Psoas muscle (tissue), 8 donors: ENCODE data around the gene EFTUD2. TPM values are rescaled to one million over a fixed set of nuclear protein-coding genes. Genes with fewer than 3 reads are reported as not detected.

Source experiments
- ATAC-seq, 4 donors: fragments of 200-7000 bp; cut with Tn5 transposase; one replicate each; pipeline ENCODE4 v1.9.1; 2020; ENCODE audit warnings: moderate library complexity in 3 of 4, mild to moderate bottlenecking in 2 of 4
- DNase-seq, 2 donors: peaks; one replicate each; pipeline ENCODE4 v3.0.0-alpha.2; 2020
- H3K27ac ChIP-seq: fragments of 200-600 bp; one replicate; pipeline ENCODE4 v1.8.0; 2022
- H3K27me3 ChIP-seq, 3 donors: fragments of 200-600 bp in 1 of 3; one replicate each; pipeline versions ENCODE4 v1.6.1 to v1.8.0; 2013 to 2022; ENCODE audit warnings: low read length in 2 of 3, mild to moderate bottlenecking in 2 of 3, moderate library complexity in 1 of 3; ENCODE audit not compliant: insufficient read depth in 3 of 3
- H3K36me3 ChIP-seq, 2 donors: fragments of 200-600 bp in 1 of 2; one replicate each; pipeline versions ENCODE4 v1.6.1 to v1.8.0; 2013 to 2022; ENCODE audit warnings: low read depth in 1 of 2, mild to moderate bottlenecking in 1 of 2, moderate library complexity in 1 of 2; ENCODE audit not compliant: insufficient read depth in 1 of 2
- H3K4me1 ChIP-seq: fragments of 200-600 bp; one replicate; pipeline ENCODE4 v1.8.0; 2022
- H3K4me3 ChIP-seq: fragments of 200-600 bp; one replicate; pipeline ENCODE4 v1.8.0; 2022; ENCODE audit warnings: mild to moderate bottlenecking
- H3K9me3 ChIP-seq: fragments of 200-600 bp; one replicate; pipeline ENCODE4 v1.8.0; 2022
- CTCF ChIP-seq: fragments of 200-600 bp; IDR thresholded peaks from one replicate; pipeline ENCODE4 v1.8.0; 2022; ENCODE audit warnings: antibody characterized with exemption
- WGBS, 3 donors: extraction: QIAGEN DNeasy Blood & Tissue Kit; methylation state at CpG; one replicate each; pipeline versions ENCODE4 v1.1.6 to v1.1.7; 2013; 5-methylcytosine and 5-hydroxymethylcytosine counted together
- intact Hi-C, 2 donors: fragments of 100-400 bp; cut with DNase I; formaldehyde crosslinking; loops; one replicate each; pipeline versions ENCODE4 v1.11.0 to v1.14.2; 2022
- polyA plus RNA-seq, 3 donors: library from polyadenylated mRNA; stranded (reverse); fragments of 200-250 nt; gene quantifications; one replicate each; pipeline ENCODE4 v1.2.3, GENCODE V29; 2013
- total RNA-seq, 4 donors: library from RNA; stranded (reverse); fragmentation: NEBNext Ultra II Directional in 2 of 4; extraction: Animal tissue kit (Norgen Biotek cat#: 25700) in 2 of 4; gene quantifications; one replicate each; pipeline versions ENCODE4 v1.2.1 to v1.2.4, GENCODE V29; 2021 to 2023
- donor health status: healthy with polysubstance abuse.
- donor health status: DM: no; HTN: no; CAD: no; lungs with moderate emphysema.
- donor health status: Bipolar disorder and iron deficiency.
- donor health status: healthy.
- donor health status: DM: yes; HTN: yes; CAD: no.
- donor health status: DM: no; HTN: no; CAD: no.
- donor health status: DM: no; HTN: no; CAD: no.
- donor health status: DM: yes; HTN: yes; CAD: no.

The EFTUD2 gene
- total and polyA plus RNA-seq, 7 donors, result 46.0 to 114 (median 102) TPM

- H3K27me3 ChIP-seq, result no peaks in the 10 kb centered on the region
- ATAC-seq, result no peak
- WGBS, 3 donors, result 96 to 97% (median 96%) methylated on average over 10 of the region's 10 CpGs
- no peaks in the 10 kb centered on the region for H3K9me3 ChIP-seq
- no peaks in the 10 kb centered on the region for H3K36me3 ChIP-seq
- no peak for DNase-seq
- intact Hi-C loops, result no loop called here
- H3K27ac ChIP-seq, result no peak overlapping the region
- no peak for TF ChIP-seq CTCF
- no peak overlapping the region for H3K4me3 ChIP-seq
- no peaks in the 10 kb centered on the region for H3K4me1 ChIP-seq
These were observed 35.5 kb upstream of the EFTUD2 start for GRCh38 chr17:44934745-44935105.

- no peaks in the 10 kb centered on the region for H3K27me3 ChIP-seq
- H3K4me3 ChIP-seq, result no peak overlapping the region
- no peaks in the 10 kb centered on the region for H3K36me3 ChIP-seq
- H3K4me1 ChIP-seq, result peaks cover 4% of the 10 kb centered on the region
- ATAC-seq (no peak), DNase-seq (no peak)
- intact Hi-C loops, result no loop called here
- 90 to 92% (median 92%) methylated on average over 34 of the region's 34 CpGs for WGBS, 3 donors
- no peak overlapping the region for H3K27ac ChIP-seq
- H3K9me3 ChIP-seq, result no peaks in the 10 kb centered on the region
- no peak for TF ChIP-seq CTCF
These were observed 34.8 kb upstream of the EFTUD2 start for GRCh38 chr17:44933824-44934744.

GRCh38 chr17:44932787-44933097, 33.5 kb upstream of the EFTUD2 start:
- H3K27me3 ChIP-seq, result no peaks in the 10 kb centered on the region
- no peak for DNase-seq
- no peaks in the 10 kb centered on the region for H3K9me3 ChIP-seq
- no peaks in the 10 kb centered on the region for H3K36me3 ChIP-seq
- intact Hi-C loops, result no loop called here
- peaks cover 5% of the 10 kb centered on the region for H3K4me1 ChIP-seq
- WGBS, 3 donors, result 94 to 96% (median 95%) methylated on average over 6 of the region's 6 CpGs
- no peak overlapping the region for H3K27ac ChIP-seq
- no peak overlapping the region for H3K4me3 ChIP-seq
- no peak for ATAC-seq
- TF ChIP-seq CTCF, result no peak

GRCh38 chr17:44932096-44932786, 33.0 kb upstream of the EFTUD2 start:
- Histone ChIP-seq H3K36me3 (no peaks in the 10 kb centered on the region), H3K4me1 (peaks cover 5% of the 10 kb centered on the region), H3K4me3 (no peak overlapping the region), H3K27ac (no peak overlapping the region), H3K27me3 (no peaks in the 10 kb centered on the region), H3K9me3 (no peaks in the 10 kb centered on the region)
- 87 to 98% (median 96%) methylated on average over 8 of the region's 8 CpGs for WGBS, 3 donors
- TF ChIP-seq CTCF, result no peak
- DNase-seq, result no peak
- ATAC-seq, result no peak
- intact Hi-C loops, result no loop called here
